A673 (cell line): ENCODE data around the gene THOC6.

ENCODE experiments used
- CTCF ChIP-seq: fragments of 300-800, 200-600 bp; sonication (generic); conservative IDR thresholded peaks from 2 replicates; pipeline ENCODE4 v1.5.1; 2017; ENCODE audit warnings: low read depth, mild to moderate bottlenecking, antibody characterized with exemption, low read length, moderate library complexity, mixed read lengths
- EZH2 ChIP-seq: fragments of 200-600 bp; sonication (generic); IDR thresholded peaks from 2 replicates; pipeline ENCODE4 v1.6.1; 2017; ENCODE audit warnings: borderline replicate concordance, low read depth, mild to moderate bottlenecking, mixed read lengths, antibody characterized with exemption, low read length; ENCODE audit not compliant: poor library complexity, severe bottlenecking

GRCh38 chr16:3051494-3051893, 27.7 kb downstream of the THOC6 start:
- TF ChIP-seq CTCF, result no peak
- TF ChIP-seq EZH2, result no peak
